HL-60 (cell line): ENCODE data around the gene SHOC2.

ENCODE experiments used
- DNase-seq, 2 experiments: peaks; one replicate each; pipeline ENCODE4 v3.0.0-alpha.2; 2010 to 2020; ENCODE audit warnings: low read depth in 1 of 2, low spot score in 1 of 2
- H3K27ac ChIP-seq: fragments of 250-450 bp; sonication (Bioruptor Pico); replicated peaks from 2 replicates; pipeline ENCODE4 v1.5.1; 2020; ENCODE audit warnings: mild to moderate bottlenecking, moderate library complexity
- H3K27me3 ChIP-seq: fragments of 250-450 bp; sonication (Bioruptor Pico); 2 replicates; pipeline ENCODE4 v1.5.1; 2021; ENCODE audit warnings: mild to moderate bottlenecking, moderate library complexity; ENCODE audit not compliant: insufficient read depth, poor library complexity, severe bottlenecking
- H3K4me3 ChIP-seq: replicated peaks from 2 replicates; pipeline ENCODE4 v1.5.1; 2011; ENCODE audit warnings: mild to moderate bottlenecking, control low read depth, low read length; ENCODE audit not compliant: insufficient read depth
- CTCF ChIP-seq: IDR thresholded peaks from one replicate; pipeline ENCODE4 v1.5.1; 2011; ENCODE audit warnings: low read length, control low read depth, inconsistent platforms; ENCODE audit not compliant: insufficient read depth
- GABPA ChIP-seq: IDR thresholded peaks from 2 replicates; pipeline ENCODE4 v1.6.1; 2012; ENCODE audit warnings: low read depth
- POLR2AphosphoS5 ChIP-seq: IDR thresholded peaks from 2 replicates; pipeline ENCODE4 v1.6.1; 2012; ENCODE audit warnings: low read depth
- REST ChIP-seq: IDR thresholded peaks from 2 replicates; pipeline ENCODE4 v1.6.1; 2012; ENCODE audit warnings: low read depth; ENCODE audit not compliant: insufficient replicate concordance
- SPI1 ChIP-seq: IDR thresholded peaks from 2 replicates; pipeline ENCODE4 v1.6.1; 2012; ENCODE audit warnings: low read depth, mild to moderate bottlenecking, borderline replicate concordance

Gene SHOC2

GRCh38 chr10:110931769-110932381 lies 12.5 kb downstream of the SHOC2 start:
- no peak overlapping the region for H3K27ac ChIP-seq
- H3K4me3 ChIP-seq = no peak overlapping the region
- TF ChIP-seq POLR2AphosphoS5 (no peak), REST (no peak), GABPA (no peak), CTCF (no peak), SPI1 (no peak)
- no peaks in the 10 kb centered on the region for H3K27me3 ChIP-seq
- DNase-seq = no peak

- H3K27ac ChIP-seq = no peak overlapping the region
- TF ChIP-seq SPI1 (no peak), GABPA (no peak), REST (no peak), POLR2AphosphoS5 (no peak), CTCF (no peak)
These were observed 13.2 kb downstream of the SHOC2 start for GRCh38 chr10:110932505-110933180.

GRCh38 chr10:110936757-110937156 lies 17.4 kb downstream of the SHOC2 start:
- TF ChIP-seq CTCF (no peak), SPI1 (no peak), REST (no peak), GABPA (no peak), POLR2AphosphoS5 (no peak)
- H3K4me3 ChIP-seq = no peak overlapping the region
- H3K27me3 ChIP-seq = no peaks in the 10 kb centered on the region
- no peak overlapping the region for H3K27ac ChIP-seq
- no peak for DNase-seq

More at GRCh38 chr10:110932505-110933180, 13.2 kb downstream of the SHOC2 start:
- Histone ChIP-seq H3K27me3 (no peaks in the 10 kb centered on the region), H3K4me3 (no peak overlapping the region)
- no peak for DNase-seq
